Islet of Langerhans (tissue), 1 donor: ENCODE data around the gene SLX4.

Experiments
- FAIRE-seq: peaks from one replicate; lab custom pipeline; 2011; peaks lifted over from hg19 to GRCh38; lab: Jason Lieb, UNC

SLX4 gene

GRCh38 chr16:3553138-3553923, 58.1 kb downstream of the SLX4 start:
- no peak for FAIRE-seq

- FAIRE-seq, result no peak
These were observed 60.3 kb downstream of the SLX4 start for GRCh38 chr16:3550851-3551847.

- FAIRE-seq, result no peak
These were observed 61.5 kb downstream of the SLX4 start for GRCh38 chr16:3549906-3550305.

- FAIRE-seq, result no peak
These were observed 62.5 kb downstream of the SLX4 start for GRCh38 chr16:3548859-3549258.

- no peak for FAIRE-seq
These were observed 63.0 kb downstream of the SLX4 start for GRCh38 chr16:3548445-3548844.

GRCh38 chr16:3546986-3547682, 64.3 kb downstream of the SLX4 start:
- no peak for FAIRE-seq

- no peak for FAIRE-seq
These were observed 68.6 kb downstream of the SLX4 start for GRCh38 chr16:3542601-3543373.

- FAIRE-seq, result no peak
These were observed 69.8 kb downstream of the SLX4 start for GRCh38 chr16:3541527-3542155.

GRCh38 chr16:3538222-3538621, 73.2 kb downstream of the SLX4 start:
- FAIRE-seq, result no peak

GRCh38 chr16:3536851-3537250, 74.6 kb downstream of the SLX4 start:
- no peak for FAIRE-seq

- no peak for FAIRE-seq
These were observed 75.1 kb downstream of the SLX4 start for GRCh38 chr16:3536271-3536731.

- FAIRE-seq, result no peak
These were observed 77.3 kb downstream of the SLX4 start for GRCh38 chr16:3534126-3534525.

GRCh38 chr16:3532741-3533140, 78.7 kb downstream of the SLX4 start:
- FAIRE-seq, result no peak
